Neural progenitor cell (in vitro differentiated cells): ENCODE data around the gene RTP5.

Experiments used
- CTCF ChIP-seq: fragments of 200-600 bp; sonication (generic); IDR thresholded peaks from 2 replicates; pipeline ENCODE4 v1.5.1; 2017; ENCODE audit warnings: antibody characterized with exemption, mild to moderate bottlenecking
- EZH2 ChIP-seq: fragments of 200-600 bp; sonication (generic); IDR thresholded peaks from 2 replicates; pipeline ENCODE4 v1.6.1; 2017; ENCODE audit warnings: antibody characterized with exemption, mild to moderate bottlenecking, moderate library complexity
- EZH2phosphoT487 ChIP-seq: fragments of 200-600 bp; sonication (generic); IDR thresholded peaks from 2 replicates; pipeline ENCODE4 v1.6.1; 2017; ENCODE audit warnings: antibody characterized with exemption

- TF ChIP-seq CTCF (no peak), EZH2 (no peak), EZH2phosphoT487 (no peak)
These were observed 44.2 kb downstream of the RTP5 start for GRCh38 chr2:241913703-241914102.
